K562 (cell line): ENCODE results near the gene CHRNA9. TPM values are rescaled to one million over a fixed set of nuclear protein-coding genes. Genes with fewer than 3 reads are reported as not detected.

Experiments
- CBFA2T3 ChIP-seq: fragments of 450-650 bp; IDR thresholded peaks from 2 replicates; pipeline ENCODE4 v1.6.1; 2017
- CLOCK ChIP-seq: fragments of 250-450 bp; sonication (Bioruptor Pico); IDR thresholded peaks from 2 replicates; pipeline ENCODE4 v1.4.0; 2020; ENCODE audit warnings: mild to moderate bottlenecking, moderate library complexity, borderline replicate concordance
- DACH1 ChIP-seq: fragments of 450-650 bp; IDR thresholded peaks from 2 replicates; pipeline ENCODE4 v1.6.1; 2018; ENCODE audit not compliant: partially characterized antibody
- ESRRA ChIP-seq: fragments of 450-650 bp; IDR thresholded peaks from 2 replicates; pipeline ENCODE4 v1.6.1; 2014; ENCODE audit warnings: low read depth, mild to moderate bottlenecking, moderate library complexity, borderline replicate concordance
- ETS2 ChIP-seq: IDR thresholded peaks from 2 replicates; pipeline ENCODE4 v1.6.1; 2016; ENCODE audit warnings: borderline replicate concordance, missing genetic modification characterization, mild to moderate bottlenecking, moderate library complexity, missing compliant biosample characterization; ENCODE audit not compliant: poor library complexity, severe bottlenecking
- GABPB1 ChIP-seq: sonication (generic); formaldehyde crosslinking; IDR thresholded peaks from 2 replicates; pipeline ENCODE4 v1.8.0; 2022; ENCODE audit warnings: mild to moderate bottlenecking, missing genetic modification reagents
- MBD1 ChIP-seq: fragments of 250-450 bp; sonication (Bioruptor Pico); IDR thresholded peaks from 2 replicates; pipeline ENCODE4 v1.8.0; 2022; ENCODE audit warnings: inconsistent platforms
- MTF1 ChIP-seq: fragments of 250-450 bp; sonication (Bioruptor Pico); IDR thresholded peaks from 2 replicates; pipeline ENCODE4 v1.9.0; 2021; ENCODE audit warnings: moderate library complexity, mild to moderate bottlenecking, inconsistent platforms, borderline replicate concordance
- RCOR1 ChIP-seq, 2 experiments: IDR thresholded peaks; 2 replicates each; pipeline ENCODE4 v1.6.1; 2012; ENCODE audit warnings: low read depth in 2 of 2, low read length in 2 of 2, borderline replicate concordance in 1 of 2, improper control_type of control experiment in 1 of 2
- SMARCE1 ChIP-seq: fragments of 450-650 bp; IDR thresholded peaks from 2 replicates; pipeline ENCODE4 v1.7.1; 2016; ENCODE audit warnings: mild to moderate bottlenecking
- ZKSCAN8 ChIP-seq: fragments of 200-800 bp; sonication (Bioruptor generic); IDR thresholded peaks from 2 replicates; pipeline ENCODE4 v1.6.1; 2016; ENCODE audit warnings: missing genetic modification characterization, missing compliant biosample characterization
- ZNF436 ChIP-seq: fragments of 250-450, 450-650 bp; sonication (Bioruptor Pico); formaldehyde crosslinking; IDR thresholded peaks from 2 replicates; pipeline ENCODE4 v1.7.0; 2020; ENCODE audit warnings: mild to moderate bottlenecking
- ZNF639 ChIP-seq, 2 experiments: fragments of 200-800 bp in 1 of 2; sonication (Bioruptor generic) in 1 of 2; sonication (generic) in 1 of 2; formaldehyde crosslinking in 1 of 2; IDR thresholded peaks in 1 of 2; conservative IDR thresholded peaks in 1 of 2; 2 replicates each; pipeline versions ENCODE4 v1.5.0 to v1.6.1; 2016 to 2020; ENCODE audit warnings: missing compliant biosample characterization in 1 of 2, missing genetic modification characterization in 1 of 2, missing genetic modification reagents in 1 of 2
- polyA plus RNA-seq, 8 experiments: library from polyadenylated mRNA; depleted of rRNA in 4 of 8; stranded (reverse) in 5 of 8; unstranded in 3 of 8; fragments of >200 nt; fragmentation: Nextera tagmentation in 2 of 8; fragmentation: Illumina TruSeq in 1 of 8; extraction: Ambion mirVana in 2 of 8; extraction: Trizol in 1 of 8; gene quantifications; 2 replicates each; pipeline versions ENCODE4 v1.2.1 to v1.2.3, GENCODE V29; 2011 to 2014; ENCODE audit warnings: inconsistent platforms in 1 of 8, missing spikeins in 1 of 8
- total RNA-seq, 7 experiments: library from RNA; depleted of rRNA in 6 of 7; stranded (reverse); fragments of >200 nt in 6 of 7; fragmentation: Illumina TruSeq in 2 of 7; extraction: Trizol in 2 of 7; gene quantifications; 2 replicates each; pipeline versions ENCODE4 v1.2.1 to v1.2.3, GENCODE V29; 2011 to 2021; ENCODE audit warnings: low replicate concordance in 1 of 7
- TF ChIP-seq, protein P1 (sequence below): fragments of 250-450 bp; sonication (Bioruptor Pico); IDR thresholded peaks from 2 replicates; pipeline ENCODE4 v1.4.0; 2020; ENCODE audit warnings: borderline replicate concordance
- TF ChIP-seq, protein P2 (sequence below): fragments of 200-800 bp; sonication (Bioruptor generic); IDR thresholded peaks from 2 replicates; pipeline ENCODE4 v1.6.1; 2017; ENCODE audit warnings: missing genetic modification characterization, missing compliant biosample characterization
- TF ChIP-seq, protein P3 (sequence below): fragments of 250-450 bp; sonication (Bioruptor Pico); IDR thresholded peaks from 2 replicates; pipeline ENCODE4 v1.8.0; 2021; ENCODE audit warnings: borderline replicate concordance, mild to moderate bottlenecking, moderate library complexity; ENCODE audit not compliant: poor library complexity, severe bottlenecking

Gene CHRNA9
- total and polyA plus RNA-seq, 9 of the 15 experiments (the other 6 are each of a cell fraction or from before 2014, with no cell fraction given) = not detected

DNA sequence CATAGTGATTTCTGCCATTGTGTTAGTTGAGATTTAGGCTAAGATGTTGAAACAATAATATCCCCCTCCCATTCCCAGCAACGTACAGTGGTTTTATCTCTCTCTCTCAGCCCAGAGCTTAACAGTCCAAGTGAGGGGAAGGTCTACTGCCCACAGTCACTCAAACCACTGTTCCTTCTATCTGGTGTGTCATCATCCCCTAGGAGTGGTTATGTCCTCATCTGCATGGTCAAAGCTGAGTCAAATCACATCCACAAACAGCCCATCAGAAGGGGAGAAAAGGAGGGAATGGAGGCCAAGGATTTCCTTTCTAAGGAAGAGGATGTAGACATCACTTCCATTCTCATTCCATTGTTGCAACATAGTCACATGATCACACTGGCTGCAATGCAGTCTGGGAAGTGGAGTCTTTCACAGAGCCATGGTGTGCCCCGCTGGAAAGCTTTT is 42.8 kb upstream of the CHRNA9 start (continued):
- TF ChIP-seq ETS2 (tag) = no peak
- TF ChIP-seq ZNF639 (CRISPR knock-in tag; conservative IDR thresholded peaks at IDR 0.05 in 1 of 2, IDR thresholded peaks at IDR 0.05 in 1 of 2) = 0 out of 4 replicates have a peak, but pooled peaks of 1 of the 2 experiments have one; percentile 32
- no peak for TF ChIP-seq ZKSCAN8 (CRISPR knock-in tag)
- TF ChIP-seq, protein P1, sequence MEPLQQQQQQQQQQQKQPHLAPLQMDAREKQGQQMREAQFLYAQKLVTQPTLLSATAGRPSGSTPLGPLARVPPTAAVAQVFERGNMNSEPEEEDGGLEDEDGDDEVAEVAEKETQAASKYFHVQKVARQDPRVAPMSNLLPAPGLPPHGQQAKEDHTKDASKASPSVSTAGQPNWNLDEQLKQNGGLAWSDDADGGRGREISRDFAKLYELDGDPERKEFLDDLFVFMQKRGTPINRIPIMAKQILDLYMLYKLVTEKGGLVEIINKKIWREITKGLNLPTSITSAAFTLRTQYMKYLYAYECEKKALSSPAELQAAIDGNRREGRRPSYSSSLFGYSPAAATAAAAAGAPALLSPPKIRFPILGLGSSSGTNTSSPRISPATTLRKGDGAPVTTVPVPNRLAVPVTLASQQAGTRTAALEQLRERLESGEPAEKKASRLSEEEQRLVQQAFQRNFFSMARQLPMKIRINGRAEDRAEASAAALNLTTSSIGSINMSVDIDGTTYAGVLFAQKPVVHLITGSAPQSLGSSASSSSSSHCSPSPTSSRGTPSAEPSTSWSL (CRISPR knock-in tag) = no peak
- no peak for TF ChIP-seq MBD1 (CRISPR knock-in tag)
- TF ChIP-seq, protein P2, sequence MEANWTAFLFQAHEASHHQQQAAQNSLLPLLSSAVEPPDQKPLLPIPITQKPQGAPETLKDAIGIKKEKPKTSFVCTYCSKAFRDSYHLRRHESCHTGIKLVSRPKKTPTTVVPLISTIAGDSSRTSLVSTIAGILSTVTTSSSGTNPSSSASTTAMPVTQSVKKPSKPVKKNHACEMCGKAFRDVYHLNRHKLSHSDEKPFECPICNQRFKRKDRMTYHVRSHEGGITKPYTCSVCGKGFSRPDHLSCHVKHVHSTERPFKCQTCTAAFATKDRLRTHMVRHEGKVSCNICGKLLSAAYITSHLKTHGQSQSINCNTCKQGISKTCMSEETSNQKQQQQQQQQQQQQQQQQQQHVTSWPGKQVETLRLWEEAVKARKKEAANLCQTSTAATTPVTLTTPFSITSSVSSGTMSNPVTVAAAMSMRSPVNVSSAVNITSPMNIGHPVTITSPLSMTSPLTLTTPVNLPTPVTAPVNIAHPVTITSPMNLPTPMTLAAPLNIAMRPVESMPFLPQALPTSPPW (CRISPR knock-in tag) = peak; percentile 61
- peak; percentile 78; the same call in 1 of the 2 replicates for TF ChIP-seq SMARCE1
- TF ChIP-seq RCOR1 (IDR thresholded peaks at IDR 0.05; ENCODE audit: borderline replicate concordance in 1 of 2, low read depth in 2 of 2, low read length in 2 of 2) = peak in 1 of 2 experiments; percentile 98; a peak in 3 of 4 replicates
- no peak for TF ChIP-seq GABPB1 (CRISPR knock-in tag)
- TF ChIP-seq ESRRA = peak; percentile 63
- peak; percentile 91 for TF ChIP-seq CBFA2T3
- no peak for TF ChIP-seq CLOCK (CRISPR knock-in tag)
- TF ChIP-seq, protein P3, sequence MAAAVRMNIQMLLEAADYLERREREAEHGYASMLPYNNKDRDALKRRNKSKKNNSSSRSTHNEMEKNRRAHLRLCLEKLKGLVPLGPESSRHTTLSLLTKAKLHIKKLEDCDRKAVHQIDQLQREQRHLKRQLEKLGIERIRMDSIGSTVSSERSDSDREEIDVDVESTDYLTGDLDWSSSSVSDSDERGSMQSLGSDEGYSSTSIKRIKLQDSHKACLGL (CRISPR knock-in tag) = no peak
- TF ChIP-seq MTF1 = no peak
- no peak for TF ChIP-seq DACH1
- no peak for TF ChIP-seq ZNF436
